Ovary (tissue), 3 donors: Measurements from ENCODE around the gene WNT7A.

Source experiments
- CTCF ChIP-seq, 3 donors: fragments of 450-650 bp in 2 of 3; fragments of 200-600 bp in 1 of 3; IDR thresholded peaks; one replicate each; pipeline versions ENCODE4 v1.5.1 to v1.8.0; 2016 to 2022; ENCODE audit warnings: antibody characterized with exemption in 3 of 3, mild to moderate bottlenecking in 1 of 3
- POLR2A ChIP-seq: fragments of 450-650 bp; IDR thresholded peaks from one replicate; pipeline ENCODE4 v1.6.1; 2017; ENCODE audit warnings: antibody characterized with exemption, mild to moderate bottlenecking, moderate library complexity
- donor health status: DM: no; HTN: no; CAD: no.

- TF ChIP-seq CTCF (IDR thresholded peaks at IDR 0.05): no peak
- TF ChIP-seq POLR2A: no peak
These were observed 112.0 kb downstream of the WNT7A start for GRCh38 chr3:13767896-13768295.
